ENCODE measurements around the gene SUMF2.
"Not testable (repeated sequence)": the region's sequence is repeated elsewhere in the genome, so short reads cannot be mapped to it uniquely, and the experiment has no call there.

- TF ChIP-seq, protein P1, sequence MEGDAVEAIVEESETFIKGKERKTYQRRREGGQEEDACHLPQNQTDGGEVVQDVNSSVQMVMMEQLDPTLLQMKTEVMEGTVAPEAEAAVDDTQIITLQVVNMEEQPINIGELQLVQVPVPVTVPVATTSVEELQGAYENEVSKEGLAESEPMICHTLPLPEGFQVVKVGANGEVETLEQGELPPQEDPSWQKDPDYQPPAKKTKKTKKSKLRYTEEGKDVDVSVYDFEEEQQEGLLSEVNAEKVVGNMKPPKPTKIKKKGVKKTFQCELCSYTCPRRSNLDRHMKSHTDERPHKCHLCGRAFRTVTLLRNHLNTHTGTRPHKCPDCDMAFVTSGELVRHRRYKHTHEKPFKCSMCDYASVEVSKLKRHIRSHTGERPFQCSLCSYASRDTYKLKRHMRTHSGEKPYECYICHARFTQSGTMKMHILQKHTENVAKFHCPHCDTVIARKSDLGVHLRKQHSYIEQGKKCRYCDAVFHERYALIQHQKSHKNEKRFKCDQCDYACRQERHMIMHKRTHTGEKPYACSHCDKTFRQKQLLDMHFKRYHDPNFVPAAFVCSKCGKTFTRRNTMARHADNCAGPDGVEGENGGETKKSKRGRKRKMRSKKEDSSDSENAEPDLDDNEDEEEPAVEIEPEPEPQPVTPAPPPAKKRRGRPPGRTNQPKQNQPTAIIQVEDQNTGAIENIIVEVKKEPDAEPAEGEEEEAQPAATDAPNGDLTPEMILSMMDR (IDR thresholded peaks at IDR 0.05) = not testable (repeated sequence)
- TF ChIP-seq POLR2A, POLR2AphosphoS5 (IDR thresholded peaks at IDR 0.05): not testable (repeated sequence)
Measured at GRCh38 chr7:56104138-56104537, 40.1 kb downstream of the SUMF2 start.

Data from gastroesophageal sphincter (tissue), 3 donors.